Measurements from ENCODE around the gene RNF217.

Gene RNF217

DNA sequence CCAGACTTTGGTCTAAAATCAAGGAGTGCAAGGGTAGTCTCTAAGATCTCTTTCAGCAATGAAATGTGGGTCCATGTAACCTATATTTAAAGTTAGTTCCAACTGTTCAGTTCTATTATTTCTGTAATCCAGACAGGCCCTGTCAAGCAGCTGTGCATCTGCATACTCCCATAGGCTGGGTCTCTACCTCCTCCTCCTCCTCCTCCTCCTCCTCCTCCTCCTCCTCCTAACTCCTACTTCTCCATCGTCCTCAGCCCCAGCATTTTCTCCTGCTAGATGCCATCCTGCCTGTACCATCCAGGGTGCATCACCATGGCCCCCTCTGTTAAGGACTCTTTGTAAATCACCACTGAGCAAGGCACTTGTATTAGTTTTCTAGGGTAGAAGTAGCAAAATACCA, 138.9 kb downstream of the RNF217 start:
- TF ChIP-seq, protein P1, sequence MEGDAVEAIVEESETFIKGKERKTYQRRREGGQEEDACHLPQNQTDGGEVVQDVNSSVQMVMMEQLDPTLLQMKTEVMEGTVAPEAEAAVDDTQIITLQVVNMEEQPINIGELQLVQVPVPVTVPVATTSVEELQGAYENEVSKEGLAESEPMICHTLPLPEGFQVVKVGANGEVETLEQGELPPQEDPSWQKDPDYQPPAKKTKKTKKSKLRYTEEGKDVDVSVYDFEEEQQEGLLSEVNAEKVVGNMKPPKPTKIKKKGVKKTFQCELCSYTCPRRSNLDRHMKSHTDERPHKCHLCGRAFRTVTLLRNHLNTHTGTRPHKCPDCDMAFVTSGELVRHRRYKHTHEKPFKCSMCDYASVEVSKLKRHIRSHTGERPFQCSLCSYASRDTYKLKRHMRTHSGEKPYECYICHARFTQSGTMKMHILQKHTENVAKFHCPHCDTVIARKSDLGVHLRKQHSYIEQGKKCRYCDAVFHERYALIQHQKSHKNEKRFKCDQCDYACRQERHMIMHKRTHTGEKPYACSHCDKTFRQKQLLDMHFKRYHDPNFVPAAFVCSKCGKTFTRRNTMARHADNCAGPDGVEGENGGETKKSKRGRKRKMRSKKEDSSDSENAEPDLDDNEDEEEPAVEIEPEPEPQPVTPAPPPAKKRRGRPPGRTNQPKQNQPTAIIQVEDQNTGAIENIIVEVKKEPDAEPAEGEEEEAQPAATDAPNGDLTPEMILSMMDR (IDR thresholded peaks at IDR 0.05; ENCODE audit: insufficient read depth, low read depth, low read length, missing control alignments): no peak
- H3K4me3 ChIP-seq (ENCODE audit: low read depth, low read length): no peak overlapping the region

DNA sequence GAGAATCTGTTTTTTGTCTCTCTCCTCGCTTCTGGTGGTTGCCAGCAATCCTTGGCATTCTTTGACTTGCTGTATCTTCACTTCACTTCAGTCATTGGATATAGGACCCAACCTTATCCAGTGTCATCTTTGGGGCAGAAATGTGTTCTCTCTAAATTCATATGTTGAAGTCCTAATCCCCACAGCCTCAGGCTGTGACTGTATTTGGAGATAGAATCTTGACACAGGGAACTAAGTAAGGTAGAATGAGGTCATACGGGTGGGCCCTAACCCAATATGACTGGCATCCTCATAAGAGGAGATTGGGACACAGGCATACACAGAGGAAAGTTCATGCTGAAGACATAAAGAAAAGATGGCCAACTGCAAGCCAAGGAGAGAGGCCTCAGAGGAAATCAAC, 139.4 kb downstream of the RNF217 start:
- H3K4me3 ChIP-seq (ENCODE audit: low read depth, low read length): no peak overlapping the region
- TF ChIP-seq, protein P1 (IDR thresholded peaks at IDR 0.05; ENCODE audit: insufficient read depth, low read depth, low read length, missing control alignments): no peak
- no peak for DNase-seq (ENCODE audit: low read depth)

More for the DNA sequence above, 138.9 kb downstream of the RNF217 start:
- DNase-seq (ENCODE audit: low read depth): no peak

DNA sequence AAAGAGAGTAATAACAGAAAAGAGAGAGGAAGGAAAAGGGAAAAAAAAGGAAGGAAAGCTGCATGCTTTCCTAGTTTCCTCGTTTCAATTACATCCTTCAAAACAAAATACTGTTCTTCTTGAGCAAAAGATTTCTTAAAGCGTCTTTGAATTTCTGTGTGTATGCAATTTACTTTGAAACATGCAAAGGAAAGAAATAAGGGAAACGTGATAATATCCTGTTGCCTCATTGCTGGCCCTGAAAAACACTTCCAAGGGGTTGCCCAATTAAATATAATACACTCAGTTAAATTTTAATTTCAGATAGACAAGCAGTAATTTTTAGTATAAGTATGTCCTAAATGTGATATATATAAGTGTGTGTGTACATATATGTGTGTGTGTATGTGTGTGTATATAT, 140.2 kb downstream of the RNF217 start:
- no peak for DNase-seq (ENCODE audit: low read depth)
- TF ChIP-seq, protein P1 (IDR thresholded peaks at IDR 0.05; ENCODE audit: insufficient read depth, low read depth, low read length, missing control alignments): no peak
- H3K4me3 ChIP-seq (ENCODE audit: low read depth, low read length): no peak overlapping the region

DNA sequence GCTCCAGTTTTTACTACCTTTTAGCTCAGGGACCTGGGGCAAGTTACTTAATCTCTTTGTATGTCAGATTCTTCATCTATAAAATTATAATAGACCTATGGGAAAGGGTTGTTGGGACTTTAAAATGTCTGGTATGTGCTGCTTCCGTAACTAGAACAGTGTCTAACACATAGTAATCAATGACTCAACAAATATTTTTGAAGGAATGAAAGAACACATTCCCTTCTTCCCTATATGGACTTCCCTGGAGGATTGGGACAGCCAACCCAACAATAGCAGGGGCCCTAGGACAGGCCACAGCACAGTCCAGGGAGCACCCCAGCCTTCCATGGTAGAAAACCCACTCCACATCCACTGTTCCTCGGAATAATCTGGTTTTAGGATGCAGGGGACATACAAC, 140.7 kb downstream of the RNF217 start:
- TF ChIP-seq, protein P1 (IDR thresholded peaks at IDR 0.05; ENCODE audit: insufficient read depth, low read depth, low read length, missing control alignments): no peak
- H3K4me3 ChIP-seq (ENCODE audit: low read depth, low read length): no peak overlapping the region
- no peak for DNase-seq (ENCODE audit: low read depth)

DNA sequence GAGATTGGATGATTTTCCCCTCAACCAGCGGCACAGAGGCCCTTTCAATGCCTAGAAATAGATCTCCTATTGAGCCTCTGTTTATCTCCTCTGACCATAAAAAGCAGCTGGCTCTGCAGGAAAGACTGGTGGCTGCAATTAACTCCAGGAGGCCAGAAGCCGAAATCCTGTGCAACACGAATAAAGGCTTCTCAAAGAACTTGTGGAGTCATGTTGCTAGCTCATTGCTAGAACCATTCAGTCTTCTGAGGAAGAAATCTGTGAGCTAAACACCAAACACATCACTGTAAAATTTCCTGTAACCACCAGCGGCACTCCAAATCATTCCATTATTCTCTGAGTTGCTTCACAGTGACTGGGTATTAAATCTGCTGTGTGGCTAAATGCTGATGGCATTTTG, 142.2 kb downstream of the RNF217 start:
- TF ChIP-seq, protein P1 (IDR thresholded peaks at IDR 0.05; ENCODE audit: insufficient read depth, low read depth, low read length, missing control alignments): no peak
- H3K4me3 ChIP-seq (ENCODE audit: low read depth, low read length): no peak overlapping the region
- no peak for DNase-seq (ENCODE audit: low read depth)

DNA sequence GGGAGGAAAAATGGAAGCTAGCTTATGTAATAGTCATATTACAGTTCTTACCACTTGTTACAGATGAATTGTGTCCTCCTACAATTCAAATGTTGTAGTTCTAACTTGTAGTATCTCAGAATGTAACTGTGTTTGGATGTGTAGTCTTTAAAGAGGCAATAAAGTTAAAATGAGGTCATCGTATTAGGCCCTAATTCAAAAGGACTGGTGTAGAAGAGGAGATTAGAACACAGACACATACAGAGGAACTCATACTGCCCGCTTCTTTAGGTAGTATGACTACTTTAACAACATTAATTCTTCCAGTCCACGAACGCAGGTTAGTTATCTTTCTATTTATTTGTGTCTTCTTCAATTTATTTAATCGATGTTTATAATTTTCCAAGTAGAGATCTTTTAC, 144.8 kb downstream of the RNF217 start:
- H3K4me3 ChIP-seq (ENCODE audit: low read depth, low read length): no peak overlapping the region
- no peak for DNase-seq (ENCODE audit: low read depth)
- TF ChIP-seq, protein P1 (IDR thresholded peaks at IDR 0.05; ENCODE audit: insufficient read depth, low read depth, low read length, missing control alignments): no peak

DNA sequence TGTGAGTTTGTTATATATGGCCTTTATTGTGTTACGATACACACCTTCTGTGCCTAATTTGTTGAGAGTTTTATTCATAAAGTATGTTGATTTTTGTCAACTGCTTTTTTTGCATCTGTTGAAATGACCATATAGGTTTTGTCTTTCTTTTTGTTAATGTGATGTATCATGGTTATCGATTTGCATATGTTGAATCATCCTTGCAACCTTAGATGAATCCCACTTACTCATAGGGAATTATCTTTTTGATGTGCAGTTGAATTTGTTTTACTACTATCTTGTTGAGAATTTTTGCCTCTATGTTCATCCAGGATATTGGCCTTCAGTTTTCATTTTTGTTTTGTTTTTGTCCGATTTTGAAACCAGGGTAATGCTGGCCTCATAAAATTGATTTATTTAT, 145.7 kb downstream of the RNF217 start:
- TF ChIP-seq, protein P1 (IDR thresholded peaks at IDR 0.05; ENCODE audit: insufficient read depth, low read depth, low read length, missing control alignments): no peak
- DNase-seq (ENCODE audit: low read depth): no peak
- H3K4me3 ChIP-seq (ENCODE audit: low read depth, low read length): no peak overlapping the region
